ENCODE measurements around the gene ST7. TPM values are rescaled to one million over a fixed set of nuclear protein-coding genes. Genes with fewer than 3 reads are reported as not detected.

The ST7 gene
- polyA plus RNA-seq, 1 donor from 2014 or later, result 76.8 TPM

DNA sequence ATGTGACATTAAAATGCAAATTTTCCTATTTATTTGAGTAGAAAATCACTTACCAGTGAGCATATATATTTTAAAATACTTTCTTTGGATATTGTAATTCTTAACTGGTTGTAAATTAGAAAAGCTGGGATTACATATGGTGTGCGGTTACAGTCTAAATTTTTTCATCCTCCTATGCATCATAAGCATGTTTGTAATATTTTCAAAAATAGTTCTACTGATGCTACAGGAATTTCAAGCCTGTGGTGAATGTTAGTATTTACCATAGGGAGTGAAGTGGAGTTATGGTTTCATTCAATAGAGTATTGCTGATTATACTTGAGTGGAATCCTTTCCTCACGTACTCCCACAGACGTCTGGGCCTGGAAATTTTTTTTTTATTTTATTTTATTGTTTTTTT is 34.6 kb upstream of the ST7 start:
- Histone ChIP-seq H3K27ac (ENCODE audit: low read length) (no peak overlapping the region), H3K9me3 (ENCODE audit: low read length) (no peaks in the 10 kb centered on the region), H2AFZ (ENCODE audit: low read depth, low read length) (no peak overlapping the region), H3K79me2 (replicated peaks; ENCODE audit: insufficient read depth, low read length) (no peaks in the 10 kb centered on the region), H3F3A (ENCODE audit: insufficient read depth, low read length, poor library complexity, severe bottlenecking) (no peaks in the 10 kb centered on the region), H3K4me2 (ENCODE audit: low read length) (no peak overlapping the region), H4K20me1 (ENCODE audit: insufficient read depth) (no peaks in the 10 kb centered on the region), H3K9me2 (ENCODE audit: insufficient read depth, low read length) (no peaks in the 10 kb centered on the region), H3K9ac (ENCODE audit: low read length) (no peak overlapping the region), H3K36me3 (ENCODE audit: insufficient read depth, low read length) (no peaks in the 10 kb centered on the region), H3K27me3 (ENCODE audit: insufficient read depth, low read depth, low read length) (no peaks in the 10 kb centered on the region), H3K4me3 (ENCODE audit: low read length) (no peak overlapping the region)
- TF ChIP-seq EZH2 (IDR thresholded peaks at IDR 0.05; ENCODE audit: borderline replicate concordance, insufficient read depth, low read length, poor library complexity, severe bottlenecking) (no peak), TAF1 (IDR thresholded peaks at IDR 0.05; ENCODE audit: low read depth) (no peak), SMC3 (conservative IDR thresholded peaks at IDR 0.05; ENCODE audit: poor library complexity) (no peak), EP300 (conservative IDR thresholded peaks at IDR 0.05; ENCODE audit: poor library complexity, severe bottlenecking) (no peak)
- TF ChIP-seq, protein P1, sequence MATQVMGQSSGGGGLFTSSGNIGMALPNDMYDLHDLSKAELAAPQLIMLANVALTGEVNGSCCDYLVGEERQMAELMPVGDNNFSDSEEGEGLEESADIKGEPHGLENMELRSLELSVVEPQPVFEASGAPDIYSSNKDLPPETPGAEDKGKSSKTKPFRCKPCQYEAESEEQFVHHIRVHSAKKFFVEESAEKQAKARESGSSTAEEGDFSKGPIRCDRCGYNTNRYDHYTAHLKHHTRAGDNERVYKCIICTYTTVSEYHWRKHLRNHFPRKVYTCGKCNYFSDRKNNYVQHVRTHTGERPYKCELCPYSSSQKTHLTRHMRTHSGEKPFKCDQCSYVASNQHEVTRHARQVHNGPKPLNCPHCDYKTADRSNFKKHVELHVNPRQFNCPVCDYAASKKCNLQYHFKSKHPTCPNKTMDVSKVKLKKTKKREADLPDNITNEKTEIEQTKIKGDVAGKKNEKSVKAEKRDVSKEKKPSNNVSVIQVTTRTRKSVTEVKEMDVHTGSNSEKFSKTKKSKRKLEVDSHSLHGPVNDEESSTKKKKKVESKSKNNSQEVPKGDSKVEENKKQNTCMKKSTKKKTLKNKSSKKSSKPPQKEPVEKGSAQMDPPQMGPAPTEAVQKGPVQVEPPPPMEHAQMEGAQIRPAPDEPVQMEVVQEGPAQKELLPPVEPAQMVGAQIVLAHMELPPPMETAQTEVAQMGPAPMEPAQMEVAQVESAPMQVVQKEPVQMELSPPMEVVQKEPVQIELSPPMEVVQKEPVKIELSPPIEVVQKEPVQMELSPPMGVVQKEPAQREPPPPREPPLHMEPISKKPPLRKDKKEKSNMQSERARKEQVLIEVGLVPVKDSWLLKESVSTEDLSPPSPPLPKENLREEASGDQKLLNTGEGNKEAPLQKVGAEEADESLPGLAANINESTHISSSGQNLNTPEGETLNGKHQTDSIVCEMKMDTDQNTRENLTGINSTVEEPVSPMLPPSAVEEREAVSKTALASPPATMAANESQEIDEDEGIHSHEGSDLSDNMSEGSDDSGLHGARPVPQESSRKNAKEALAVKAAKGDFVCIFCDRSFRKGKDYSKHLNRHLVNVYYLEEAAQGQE (IDR thresholded peaks at IDR 0.05; ENCODE audit: borderline replicate concordance), result no peak

DNA sequence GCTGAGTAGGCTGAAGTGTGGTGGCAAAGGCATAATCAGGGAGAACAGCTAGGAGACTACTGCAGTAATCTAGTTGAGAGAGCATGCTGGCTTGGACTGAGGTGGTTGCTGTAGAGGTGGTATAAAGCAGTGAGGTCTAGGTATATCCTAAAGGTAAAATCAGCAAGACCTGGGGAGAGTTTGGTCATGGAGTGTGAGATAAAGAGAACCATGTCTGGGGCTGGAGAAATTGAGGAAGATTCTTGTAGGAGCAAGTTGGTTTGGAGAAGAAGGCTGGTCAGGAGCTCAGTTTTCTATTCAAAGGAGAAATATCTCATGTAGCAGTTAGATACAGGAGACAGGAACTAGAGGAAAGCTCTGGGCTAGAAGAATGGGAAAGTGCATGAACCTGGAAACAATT is 32.9 kb upstream of the ST7 start:
- TF ChIP-seq EZH2 (IDR thresholded peaks at IDR 0.05; ENCODE audit: borderline replicate concordance, insufficient read depth, low read length, poor library complexity, severe bottlenecking) (no peak), EP300 (conservative IDR thresholded peaks at IDR 0.05; ENCODE audit: poor library complexity, severe bottlenecking) (no peak), POLR2AphosphoS5 (IDR thresholded peaks at IDR 0.05) (no peak), SMC3 (conservative IDR thresholded peaks at IDR 0.05; ENCODE audit: poor library complexity) (no peak), MXI1 (conservative IDR thresholded peaks at IDR 0.05; ENCODE audit: poor library complexity, severe bottlenecking) (no peak), TAF1 (IDR thresholded peaks at IDR 0.05; ENCODE audit: low read depth) (no peak), RAD21 (conservative IDR thresholded peaks at IDR 0.05) (no peak)
- TF ChIP-seq, protein P1 (IDR thresholded peaks at IDR 0.05; ENCODE audit: borderline replicate concordance), result no peak
- TF ChIP-seq, protein P2, sequence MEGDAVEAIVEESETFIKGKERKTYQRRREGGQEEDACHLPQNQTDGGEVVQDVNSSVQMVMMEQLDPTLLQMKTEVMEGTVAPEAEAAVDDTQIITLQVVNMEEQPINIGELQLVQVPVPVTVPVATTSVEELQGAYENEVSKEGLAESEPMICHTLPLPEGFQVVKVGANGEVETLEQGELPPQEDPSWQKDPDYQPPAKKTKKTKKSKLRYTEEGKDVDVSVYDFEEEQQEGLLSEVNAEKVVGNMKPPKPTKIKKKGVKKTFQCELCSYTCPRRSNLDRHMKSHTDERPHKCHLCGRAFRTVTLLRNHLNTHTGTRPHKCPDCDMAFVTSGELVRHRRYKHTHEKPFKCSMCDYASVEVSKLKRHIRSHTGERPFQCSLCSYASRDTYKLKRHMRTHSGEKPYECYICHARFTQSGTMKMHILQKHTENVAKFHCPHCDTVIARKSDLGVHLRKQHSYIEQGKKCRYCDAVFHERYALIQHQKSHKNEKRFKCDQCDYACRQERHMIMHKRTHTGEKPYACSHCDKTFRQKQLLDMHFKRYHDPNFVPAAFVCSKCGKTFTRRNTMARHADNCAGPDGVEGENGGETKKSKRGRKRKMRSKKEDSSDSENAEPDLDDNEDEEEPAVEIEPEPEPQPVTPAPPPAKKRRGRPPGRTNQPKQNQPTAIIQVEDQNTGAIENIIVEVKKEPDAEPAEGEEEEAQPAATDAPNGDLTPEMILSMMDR (IDR thresholded peaks at IDR 0.05; ENCODE audit: poor library complexity, severe bottlenecking), result no peak
- H3K4me2 ChIP-seq (ENCODE audit: low read length), result no peak overlapping the region
- H3K9me3 ChIP-seq (ENCODE audit: low read length), result no peaks in the 10 kb centered on the region
- H3K36me3 ChIP-seq (ENCODE audit: insufficient read depth, low read length), result no peaks in the 10 kb centered on the region
- no peaks in the 10 kb centered on the region for H4K20me1 ChIP-seq (ENCODE audit: insufficient read depth)
- H3K79me2 ChIP-seq (replicated peaks; ENCODE audit: insufficient read depth, low read length), result no peaks in the 10 kb centered on the region
- H3K9ac ChIP-seq (ENCODE audit: low read length), result no peak overlapping the region
- H2AFZ ChIP-seq (ENCODE audit: low read depth, low read length), result no peak overlapping the region
- no peak overlapping the region for H3K4me3 ChIP-seq (ENCODE audit: low read length)
- no peaks in the 10 kb centered on the region for H3F3A ChIP-seq (ENCODE audit: insufficient read depth, low read length, poor library complexity, severe bottlenecking)
- H3K27me3 ChIP-seq (ENCODE audit: insufficient read depth, low read depth, low read length), result no peaks in the 10 kb centered on the region
- H3K27ac ChIP-seq (ENCODE audit: low read length), result no peak overlapping the region
- H3K9me2 ChIP-seq (ENCODE audit: insufficient read depth, low read length), result no peaks in the 10 kb centered on the region
